ENCODE data around the gene ZNF217.
"Not testable (repeated sequence)": the region's sequence is repeated elsewhere in the genome, so short reads cannot be mapped to it uniquely, and the experiment has no call there.

Gene ZNF217

GRCh38 chr20:53523615-53524014 is 70.0 kb downstream of the ZNF217 start:
- not testable (repeated sequence) for DNase-seq

DNA sequence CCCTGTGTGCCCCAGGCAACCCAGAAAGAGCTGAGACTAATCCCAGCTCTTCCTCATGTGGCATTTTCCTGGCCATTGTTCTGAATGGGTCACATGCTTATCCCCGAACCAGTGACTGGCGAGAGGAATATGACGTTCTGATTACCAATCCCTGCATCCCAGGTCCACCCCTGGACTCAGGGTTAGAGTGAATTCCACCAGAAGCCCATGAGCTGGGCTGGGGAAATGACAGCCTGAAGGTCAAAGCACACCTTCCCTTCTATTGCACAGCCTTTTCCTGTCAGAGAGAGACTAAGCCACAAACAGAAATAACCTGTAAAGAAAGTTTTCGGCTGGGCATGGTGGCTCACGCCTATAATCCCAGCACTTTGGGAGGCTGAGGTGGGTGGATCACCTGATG is 70.9 kb downstream of the ZNF217 start:
- DNase-seq: no peak

DNA sequence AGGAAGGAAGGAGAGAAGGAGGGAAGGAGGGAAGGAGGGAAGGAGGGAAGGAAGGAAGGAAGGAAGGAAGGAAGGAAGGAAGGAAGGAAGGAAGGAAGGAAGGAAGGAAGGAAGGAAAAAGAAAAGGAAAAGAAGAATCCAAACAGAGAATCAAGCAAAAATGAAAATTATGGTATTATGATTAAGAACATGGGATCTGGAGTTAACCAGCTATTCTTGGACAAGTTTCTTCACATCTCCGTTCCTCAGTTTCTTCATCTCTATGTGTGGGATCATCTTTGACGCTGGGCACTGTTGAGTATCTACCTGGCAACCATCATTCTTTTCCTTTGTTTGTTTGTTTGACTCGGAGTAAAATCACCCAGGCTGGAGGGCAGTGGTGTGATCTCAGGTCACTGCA is 71.6 kb downstream of the ZNF217 start:
- DNase-seq: no peak

DNA sequence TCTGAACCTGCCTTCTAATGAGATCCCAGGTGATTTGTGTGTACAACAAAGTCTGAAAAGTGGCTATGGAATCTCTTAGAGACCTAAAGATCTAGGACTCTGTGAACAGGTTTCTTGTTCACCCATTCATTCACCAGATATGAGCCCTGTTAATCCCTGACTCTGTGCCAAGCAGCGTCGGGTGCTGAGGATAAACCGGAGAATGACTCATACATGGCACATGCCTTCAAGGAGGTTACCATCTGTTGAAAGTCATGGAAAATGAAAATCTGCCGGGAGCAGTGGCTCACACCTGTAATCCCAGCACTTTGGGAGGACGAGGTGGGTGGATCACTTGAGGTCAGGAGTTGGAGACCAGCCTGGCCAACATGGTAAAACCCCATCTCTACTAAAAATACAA is 72.2 kb downstream of the ZNF217 start:
- DNase-seq: not testable (repeated sequence)

GRCh38 chr20:53517146-53517545 is 76.5 kb downstream of the ZNF217 start:
- DNase-seq: no peak
